RCC 7860 (cell line): ENCODE measurements around the gene KIAA1217.

Experiments used
- DNase-seq: peaks from one replicate; pipeline ENCODE4 v3.0.0-alpha.2; 2015; ENCODE audit warnings: low spot score
- FAIRE-seq: peaks from 2 replicates; lab custom pipeline; 2012; peaks lifted over from hg19 to GRCh38; lab: Jason Lieb, UNC

KIAA1217 gene

GRCh38 chr10:24569330-24569796 lies 360.4 kb downstream of the KIAA1217 start:
- FAIRE-seq (no peak), DNase-seq (no peak)

- no peak for DNase-seq
- no peak for FAIRE-seq
Measured at GRCh38 chr10:24569828-24570657, 361.1 kb downstream of the KIAA1217 start.

- no peak for DNase-seq
- FAIRE-seq: no peak
Measured at GRCh38 chr10:24570658-24571426, 361.9 kb downstream of the KIAA1217 start.

GRCh38 chr10:24571870-24572450 lies 363.0 kb downstream of the KIAA1217 start:
- DNase-seq (no peak), FAIRE-seq (no peak)

- FAIRE-seq (no peak), DNase-seq (no peak)
Measured at GRCh38 chr10:24574161-24574560, 365.2 kb downstream of the KIAA1217 start.

GRCh38 chr10:24574578-24575155 lies 365.7 kb downstream of the KIAA1217 start:
- FAIRE-seq: no peak
- DNase-seq: no peak

- DNase-seq (no peak), FAIRE-seq (no peak)
Measured at GRCh38 chr10:24575481-24576002, 366.6 kb downstream of the KIAA1217 start.

GRCh38 chr10:24579448-24579847 lies 370.5 kb downstream of the KIAA1217 start:
- DNase-seq (no peak), FAIRE-seq (no peak)

GRCh38 chr10:24579906-24580305 lies 371.0 kb downstream of the KIAA1217 start:
- FAIRE-seq (no peak), DNase-seq (no peak)

- FAIRE-seq (no peak), DNase-seq (no peak)
Measured at GRCh38 chr10:24589265-24589664, 380.3 kb downstream of the KIAA1217 start.

- FAIRE-seq (no peak), DNase-seq (no peak)
Measured at GRCh38 chr10:24590697-24591457, 381.9 kb downstream of the KIAA1217 start.

GRCh38 chr10:24596217-24596930 lies 387.4 kb downstream of the KIAA1217 start:
- FAIRE-seq (no peak), DNase-seq (no peak)

- FAIRE-seq (no peak), DNase-seq (no peak)
Measured at GRCh38 chr10:24597426-24597825, 388.5 kb downstream of the KIAA1217 start.
